NCI-H146 (cell line): ENCODE measurements around the gene YAE1.
"Not testable (repeated sequence)": the region's sequence is repeated elsewhere in the genome, so short reads cannot be mapped to it uniquely, and the experiment has no call there.

Experiments
- DNase-seq: peaks from one replicate; lab custom pipeline; 2025; lab: John Stamatoyannopoulos, UW

The YAE1 gene

GRCh38 chr7:39566023-39566921 lies at the start of gene YAE1:
TSS of gene YAE1 (plus strand) at chr7:39566404. CDS start at chr7:39566419, 15 bp downstream.
- DNase-seq: peak; percentile 86

GRCh38 chr7:39516498-39516897 lies 49.7 kb upstream of the YAE1 start:
- no peak for DNase-seq

GRCh38 chr7:39517240-39517639 lies 49.0 kb upstream of the YAE1 start:
- DNase-seq: no peak

- no peak for DNase-seq
These were observed 40.3 kb upstream of the YAE1 start for GRCh38 chr7:39525926-39526325.

- no peak for DNase-seq
These were observed 39.5 kb upstream of the YAE1 start for GRCh38 chr7:39526666-39527065.

GRCh38 chr7:39527296-39527695 lies 38.9 kb upstream of the YAE1 start:
- DNase-seq: no peak

- DNase-seq: no peak
These were observed 38.3 kb upstream of the YAE1 start for GRCh38 chr7:39527951-39528350.

GRCh38 chr7:39528849-39529248 lies 37.4 kb upstream of the YAE1 start:
- DNase-seq: no peak

GRCh38 chr7:39529582-39529981 lies 36.6 kb upstream of the YAE1 start:
- no peak for DNase-seq

- no peak for DNase-seq
These were observed 35.2 kb upstream of the YAE1 start for GRCh38 chr7:39530971-39531370.

GRCh38 chr7:39531818-39532217 lies 34.4 kb upstream of the YAE1 start:
- DNase-seq: no peak

GRCh38 chr7:39532832-39533231 lies 33.4 kb upstream of the YAE1 start:
- no peak for DNase-seq

GRCh38 chr7:39534599-39534998 lies 31.6 kb upstream of the YAE1 start:
- no peak for DNase-seq

GRCh38 chr7:39535064-39535463 lies 31.1 kb upstream of the YAE1 start:
- DNase-seq: no peak

GRCh38 chr7:39535720-39536119 lies 30.5 kb upstream of the YAE1 start:
- no peak for DNase-seq

GRCh38 chr7:39536951-39537350 lies 29.3 kb upstream of the YAE1 start:
- no peak for DNase-seq

- DNase-seq: no peak
These were observed 26.4 kb upstream of the YAE1 start for GRCh38 chr7:39539816-39540215.

GRCh38 chr7:39540320-39540719 lies 25.9 kb upstream of the YAE1 start:
- peak; percentile 80 for DNase-seq

- no peak for DNase-seq
These were observed 24.7 kb upstream of the YAE1 start for GRCh38 chr7:39541511-39541910.

GRCh38 chr7:39544774-39545173 lies 21.4 kb upstream of the YAE1 start:
- not testable (repeated sequence) for DNase-seq

GRCh38 chr7:39547336-39547735 lies 18.9 kb upstream of the YAE1 start:
- no peak for DNase-seq

- no peak for DNase-seq
These were observed 15.8 kb upstream of the YAE1 start for GRCh38 chr7:39550411-39550810.

GRCh38 chr7:39553436-39553835 lies 12.8 kb upstream of the YAE1 start:
- DNase-seq: no peak

- DNase-seq: no peak
These were observed 11.5 kb upstream of the YAE1 start for GRCh38 chr7:39554583-39555165.
